ENCODE data around the gene SULT1B1.

SULT1B1 gene

GRCh38 chr4:69735119-69735518 is 25.3 kb downstream of the SULT1B1 start:
- H3K27ac ChIP-seq: no peak overlapping the region
- TF ChIP-seq, protein P1, sequence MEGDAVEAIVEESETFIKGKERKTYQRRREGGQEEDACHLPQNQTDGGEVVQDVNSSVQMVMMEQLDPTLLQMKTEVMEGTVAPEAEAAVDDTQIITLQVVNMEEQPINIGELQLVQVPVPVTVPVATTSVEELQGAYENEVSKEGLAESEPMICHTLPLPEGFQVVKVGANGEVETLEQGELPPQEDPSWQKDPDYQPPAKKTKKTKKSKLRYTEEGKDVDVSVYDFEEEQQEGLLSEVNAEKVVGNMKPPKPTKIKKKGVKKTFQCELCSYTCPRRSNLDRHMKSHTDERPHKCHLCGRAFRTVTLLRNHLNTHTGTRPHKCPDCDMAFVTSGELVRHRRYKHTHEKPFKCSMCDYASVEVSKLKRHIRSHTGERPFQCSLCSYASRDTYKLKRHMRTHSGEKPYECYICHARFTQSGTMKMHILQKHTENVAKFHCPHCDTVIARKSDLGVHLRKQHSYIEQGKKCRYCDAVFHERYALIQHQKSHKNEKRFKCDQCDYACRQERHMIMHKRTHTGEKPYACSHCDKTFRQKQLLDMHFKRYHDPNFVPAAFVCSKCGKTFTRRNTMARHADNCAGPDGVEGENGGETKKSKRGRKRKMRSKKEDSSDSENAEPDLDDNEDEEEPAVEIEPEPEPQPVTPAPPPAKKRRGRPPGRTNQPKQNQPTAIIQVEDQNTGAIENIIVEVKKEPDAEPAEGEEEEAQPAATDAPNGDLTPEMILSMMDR (conservative IDR thresholded peaks at IDR 0.05): no peak

DNA sequence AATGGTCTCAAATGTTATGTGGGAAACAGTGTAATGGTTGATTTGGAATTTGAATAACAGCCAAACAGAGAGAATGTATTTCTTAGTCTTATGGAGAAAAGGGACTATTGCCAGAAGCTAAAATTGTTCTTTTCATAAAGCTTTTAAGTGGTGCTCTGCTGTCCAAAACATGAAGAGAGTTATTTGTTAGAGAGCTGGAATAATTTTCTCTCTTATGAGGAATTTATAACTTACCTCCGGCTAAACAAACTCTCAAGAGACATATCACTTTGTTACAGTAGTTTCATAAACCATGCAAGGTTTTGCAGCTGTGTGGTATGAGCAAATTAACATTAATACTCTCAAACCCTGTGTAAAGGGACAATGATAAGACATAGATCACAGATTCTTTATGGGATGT is 28.6 kb downstream of the SULT1B1 start:
- H3K27ac ChIP-seq: no peak overlapping the region
- TF ChIP-seq, protein P1 (conservative IDR thresholded peaks at IDR 0.05): no peak

- no peak overlapping the region for H3K27ac ChIP-seq
- TF ChIP-seq, protein P1 (conservative IDR thresholded peaks at IDR 0.05): no peak
Measured at GRCh38 chr4:69731241-69731640, 29.2 kb downstream of the SULT1B1 start.

DNA sequence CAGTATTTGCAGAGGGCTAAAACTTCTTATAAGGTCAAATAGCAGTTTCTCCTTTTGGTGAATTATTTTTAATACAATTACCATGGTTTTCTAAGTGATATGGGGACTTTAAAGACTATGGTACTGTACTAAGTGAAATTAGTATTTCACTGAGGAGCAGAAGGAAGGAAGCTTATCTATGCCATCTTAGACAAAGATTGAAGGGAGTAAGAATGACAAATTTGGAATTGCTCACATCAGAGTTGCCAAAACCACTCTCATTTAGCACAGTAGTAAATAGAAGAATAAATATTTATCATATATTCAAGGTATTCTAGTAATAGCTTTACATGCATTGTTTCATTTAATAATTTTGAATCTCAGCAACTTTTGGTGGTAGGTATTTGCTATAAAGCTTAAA is 30.4 kb downstream of the SULT1B1 start:
- TF ChIP-seq, protein P1 (conservative IDR thresholded peaks at IDR 0.05): no peak
- no peak overlapping the region for H3K27ac ChIP-seq

GRCh38 chr4:69727926-69728325 is 32.5 kb downstream of the SULT1B1 start:
- no peak overlapping the region for H3K27ac ChIP-seq
- TF ChIP-seq, protein P1 (conservative IDR thresholded peaks at IDR 0.05): no peak

DNA sequence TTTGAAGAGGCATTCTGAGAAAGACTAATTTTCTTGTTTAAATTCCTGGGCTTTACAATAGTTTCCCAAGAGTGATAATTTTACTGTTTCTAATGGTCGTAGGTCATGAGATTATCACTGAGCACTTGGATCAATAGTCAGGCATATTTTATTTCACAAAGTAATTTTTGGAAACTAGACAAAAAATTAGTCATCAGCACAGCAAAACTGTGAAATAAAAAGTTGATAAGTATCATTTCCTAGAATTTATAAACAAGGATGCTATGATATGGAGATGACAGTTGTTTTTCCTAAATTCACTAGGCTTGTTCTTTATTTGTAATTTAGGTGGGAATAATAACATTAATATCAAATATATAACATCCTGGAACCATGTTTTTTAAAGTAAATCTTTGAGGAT is 33.0 kb downstream of the SULT1B1 start:
- no peak overlapping the region for H3K27ac ChIP-seq
- TF ChIP-seq, protein P1 (conservative IDR thresholded peaks at IDR 0.05): no peak

DNA sequence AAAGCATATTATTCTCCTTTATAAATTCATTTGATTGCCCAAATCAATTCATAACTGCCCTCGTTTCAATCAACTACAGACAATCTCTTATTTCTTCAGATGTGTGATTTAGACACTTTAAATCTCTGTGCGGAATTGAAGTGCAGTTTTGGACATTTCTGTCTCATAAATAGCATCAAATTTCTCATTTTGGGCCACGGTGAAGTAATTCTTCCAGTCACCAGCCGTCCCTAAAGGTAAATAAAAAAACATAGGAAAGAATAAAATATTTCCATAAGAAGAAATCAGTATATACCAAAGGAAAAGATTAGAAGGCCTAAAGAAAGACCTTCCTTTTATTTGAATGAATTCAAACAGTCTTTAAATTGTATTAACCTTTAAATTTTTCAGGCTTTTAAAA is 33.4 kb downstream of the SULT1B1 start:
- TF ChIP-seq, protein P1 (conservative IDR thresholded peaks at IDR 0.05): no peak
- H3K27ac ChIP-seq: no peak overlapping the region
